HepG2 (cell line): ENCODE measurements around the gene HCFC2. TPM values are rescaled to one million over a fixed set of nuclear protein-coding genes. Genes with fewer than 3 reads are reported as not detected.

Source experiments
- ASH2L ChIP-seq: fragments of 300-600, 200-600 bp; sonication (generic); IDR thresholded peaks from 2 replicates; pipeline ENCODE4 v1.7.0; 2017; ENCODE audit warnings: low read depth, mild to moderate bottlenecking, moderate library complexity, mixed read lengths, low read length; ENCODE audit not compliant: insufficient read length
- MAFK ChIP-seq, 2 experiments: IDR thresholded peaks in 1 of 2; conservative IDR thresholded peaks in 1 of 2; 2 replicates each; pipeline ENCODE4 v1.6.1; 2011; ENCODE audit warnings: improper control_type of control experiment in 2 of 2, low read length in 2 of 2
- MLLT10 ChIP-seq: sonication (generic); formaldehyde crosslinking; IDR thresholded peaks from 2 replicates; pipeline ENCODE4 v1.4.0; 2020; ENCODE audit warnings: missing genetic modification reagents
- NFIC ChIP-seq: IDR thresholded peaks from 2 replicates; pipeline ENCODE4 v1.6.1; 2012; ENCODE audit warnings: mild to moderate bottlenecking, low read length, inconsistent platforms
- PAWR ChIP-seq: sonication (generic); formaldehyde crosslinking; IDR thresholded peaks from 2 replicates; pipeline ENCODE4 v1.4.0; 2020; ENCODE audit warnings: missing genetic modification reagents, mild to moderate bottlenecking, borderline replicate concordance
- TBX2 ChIP-seq: sonication (generic); formaldehyde crosslinking; IDR thresholded peaks from 2 replicates; pipeline ENCODE4 v1.5.0; 2020; ENCODE audit warnings: missing genetic modification reagents, mild to moderate bottlenecking, borderline replicate concordance
- ZBTB38 ChIP-seq: sonication (generic); formaldehyde crosslinking; IDR thresholded peaks from 2 replicates; pipeline ENCODE4 v1.5.1; 2020; ENCODE audit warnings: mild to moderate bottlenecking, missing genetic modification reagents
- ZFP62 ChIP-seq: sonication (generic); formaldehyde crosslinking; IDR thresholded peaks from 2 replicates; pipeline ENCODE4 v1.4.0; 2020; ENCODE audit warnings: missing genetic modification reagents
- ZKSCAN8 ChIP-seq: IDR thresholded peaks from 2 replicates; pipeline ENCODE4 v1.6.1; 2016; ENCODE audit warnings: borderline replicate concordance, missing genetic modification reagents, missing compliant biosample characterization
- ZNF34 ChIP-seq: sonication (generic); formaldehyde crosslinking; IDR thresholded peaks from 2 replicates; pipeline ENCODE4 v1.4.0; 2020; ENCODE audit warnings: mild to moderate bottlenecking, missing genetic modification reagents, borderline replicate concordance
- ZNF552 ChIP-seq: sonication (generic); formaldehyde crosslinking; IDR thresholded peaks from 2 replicates; pipeline ENCODE4 v1.9.0; 2022; ENCODE audit warnings: missing genetic modification reagents, mild to moderate bottlenecking, borderline replicate concordance
- polyA plus RNA-seq, 8 experiments: library from polyadenylated mRNA; depleted of rRNA in 3 of 8; stranded (reverse) in 7 of 8; unstranded in 1 of 8; fragments of >200 nt; fragmentation: Illumina TruSeq in 4 of 8; extraction: Trizol in 4 of 8; gene quantifications; 2 replicates each; pipeline versions ENCODE4 v1.2.1 to v1.2.3, GENCODE V29; 2011 to 2016; ENCODE audit warnings: low read depth in 4 of 8, missing spikeins in 1 of 8, mixed read lengths in 1 of 8; ENCODE audit not compliant: insufficient read depth in 1 of 8
- total RNA-seq, 5 experiments: library from RNA; depleted of rRNA; stranded (reverse); fragments of >200 nt; fragmentation: Illumina TruSeq; extraction: Trizol; gene quantifications; 2 replicates each; pipeline ENCODE4 v1.2.3, GENCODE V29; 2016; ENCODE audit warnings: low read depth in 1 of 5
- TF ChIP-seq, protein P1 (sequence below): sonication (generic); formaldehyde crosslinking; IDR thresholded peaks from 2 replicates; pipeline ENCODE4 v1.4.0; 2020; ENCODE audit warnings: low read depth, mild to moderate bottlenecking, missing genetic modification reagents
- TF ChIP-seq, protein P2 (sequence below): sonication (generic); formaldehyde crosslinking; IDR thresholded peaks from 2 replicates; pipeline ENCODE4 v1.5.1; 2020; ENCODE audit warnings: missing genetic modification reagents, mild to moderate bottlenecking, borderline replicate concordance
- TF ChIP-seq, protein P3 (sequence below): sonication (generic); formaldehyde crosslinking; IDR thresholded peaks from 2 replicates; pipeline ENCODE4 v1.4.0; 2020; ENCODE audit warnings: mild to moderate bottlenecking, missing genetic modification reagents
- TF ChIP-seq, protein P4 (sequence below): sonication (generic); formaldehyde crosslinking; IDR thresholded peaks from 2 replicates; pipeline ENCODE4 v1.5.0; 2020; ENCODE audit warnings: mild to moderate bottlenecking, missing genetic modification reagents, borderline replicate concordance
- TF ChIP-seq, protein P5 (sequence below): sonication (generic); formaldehyde crosslinking; IDR thresholded peaks from 2 replicates; pipeline ENCODE4 v1.4.0; 2020; ENCODE audit warnings: missing genetic modification reagents, borderline replicate concordance
- TF ChIP-seq, protein P6 (sequence below): IDR thresholded peaks from 2 replicates; pipeline ENCODE4 v1.6.1; 2016; ENCODE audit warnings: mild to moderate bottlenecking, missing biosample characterization, missing genetic modification reagents

HCFC2 gene
- total and polyA plus RNA-seq, 2 of the 13 experiments (the other 11 are each of a cell fraction or from before 2014, with no cell fraction given) = 3.7 to 4.9 TPM

DNA sequence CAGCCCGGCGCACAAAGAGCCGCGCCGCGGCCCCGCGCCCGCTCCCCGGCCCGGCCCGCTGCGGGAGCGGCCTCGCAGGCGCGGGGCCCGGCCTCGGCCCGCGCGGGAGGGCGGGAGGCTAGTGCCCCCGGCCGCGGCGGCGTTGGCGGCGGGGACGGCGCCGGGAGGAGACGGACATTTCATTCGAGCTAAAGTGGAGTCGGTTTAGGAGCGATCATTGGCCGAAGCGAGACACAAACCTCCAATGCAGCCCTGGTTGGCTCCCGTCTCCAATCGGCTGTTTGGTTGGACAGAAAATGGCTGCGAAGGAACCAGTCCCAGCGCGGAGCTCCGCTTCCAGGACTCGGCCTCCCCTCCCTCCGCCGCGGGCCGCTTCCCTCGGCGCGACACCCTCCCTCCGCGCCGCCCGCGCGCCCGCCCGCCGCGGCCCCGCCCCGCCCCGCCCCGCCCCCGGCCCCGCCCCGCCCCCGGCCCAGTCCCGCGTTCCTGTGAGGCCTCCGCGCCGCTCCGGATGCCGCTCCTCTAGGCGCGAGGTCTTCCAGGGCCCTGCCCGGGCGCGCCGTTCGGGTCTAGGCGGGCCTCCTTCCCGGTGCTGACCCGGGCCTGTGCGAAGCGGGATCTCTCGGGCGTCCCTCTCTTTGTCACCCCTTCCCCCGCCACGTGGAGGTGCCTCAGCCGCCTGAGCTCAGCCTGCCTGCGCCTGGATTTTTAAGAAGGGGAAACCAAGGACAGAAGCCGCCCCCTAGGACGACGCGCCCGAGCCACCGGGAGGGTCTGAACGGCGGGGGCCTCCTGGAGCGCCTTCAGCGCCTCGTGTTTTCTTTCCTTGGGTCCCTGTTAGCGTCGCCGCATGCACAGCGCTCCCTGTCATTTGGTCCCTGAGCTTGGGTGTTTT is 73.8 kb downstream of the HCFC2 start, which contains the start of gene NFYB (continued):
- TF ChIP-seq MAFK (conservative IDR thresholded peaks at IDR 0.05 in 1 of 2, IDR thresholded peaks at IDR 0.05 in 1 of 2; ENCODE audit: low read length in 2 of 2) = no peak
- TF ChIP-seq, protein P1, sequence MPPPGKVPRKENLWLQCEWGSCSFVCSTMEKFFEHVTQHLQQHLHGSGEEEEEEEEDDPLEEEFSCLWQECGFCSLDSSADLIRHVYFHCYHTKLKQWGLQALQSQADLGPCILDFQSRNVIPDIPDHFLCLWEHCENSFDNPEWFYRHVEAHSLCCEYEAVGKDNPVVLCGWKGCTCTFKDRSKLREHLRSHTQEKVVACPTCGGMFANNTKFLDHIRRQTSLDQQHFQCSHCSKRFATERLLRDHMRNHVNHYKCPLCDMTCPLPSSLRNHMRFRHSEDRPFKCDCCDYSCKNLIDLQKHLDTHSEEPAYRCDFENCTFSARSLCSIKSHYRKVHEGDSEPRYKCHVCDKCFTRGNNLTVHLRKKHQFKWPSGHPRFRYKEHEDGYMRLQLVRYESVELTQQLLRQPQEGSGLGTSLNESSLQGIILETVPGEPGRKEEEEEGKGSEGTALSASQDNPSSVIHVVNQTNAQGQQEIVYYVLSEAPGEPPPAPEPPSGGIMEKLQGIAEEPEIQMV (CRISPR knock-in tag) = no peak
- peak; percentile 60; the same call in 1 of the 2 replicates for TF ChIP-seq TBX2 (CRISPR knock-in tag)
- no peak for TF ChIP-seq ZBTB38
- TF ChIP-seq, protein P2, sequence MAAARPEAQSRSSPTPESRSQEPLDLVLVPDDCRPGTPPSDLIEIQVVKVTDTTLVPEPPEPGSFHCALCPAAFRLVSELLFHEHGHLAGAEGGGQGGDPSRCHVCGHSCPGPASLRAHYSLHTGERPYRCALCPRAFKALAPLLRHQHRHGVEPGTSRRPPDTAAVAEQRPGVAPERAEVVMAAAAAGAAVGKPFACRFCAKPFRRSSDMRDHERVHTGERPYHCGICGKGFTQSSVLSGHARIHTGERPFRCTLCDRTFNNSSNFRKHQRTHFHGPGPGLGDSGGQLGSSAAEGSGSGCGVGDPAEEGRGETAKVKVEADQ (CRISPR knock-in tag) = no peak
- peak; percentile 17 for TF ChIP-seq ASH2L
- no peak for TF ChIP-seq PAWR (CRISPR knock-in tag)
- TF ChIP-seq ZNF34 (CRISPR knock-in tag) = no peak
- no peak for TF ChIP-seq MLLT10
- no peak for TF ChIP-seq NFIC
- TF ChIP-seq, protein P3, sequence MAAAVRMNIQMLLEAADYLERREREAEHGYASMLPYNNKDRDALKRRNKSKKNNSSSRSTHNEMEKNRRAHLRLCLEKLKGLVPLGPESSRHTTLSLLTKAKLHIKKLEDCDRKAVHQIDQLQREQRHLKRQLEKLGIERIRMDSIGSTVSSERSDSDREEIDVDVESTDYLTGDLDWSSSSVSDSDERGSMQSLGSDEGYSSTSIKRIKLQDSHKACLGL (CRISPR knock-in tag) = peak; percentile 88
- no peak for TF ChIP-seq ZKSCAN8 (CRISPR knock-in tag)
- no peak for TF ChIP-seq ZFP62
- peak; percentile 81 for TF ChIP-seq ZNF552 (CRISPR knock-in tag)
- TF ChIP-seq, protein P4, sequence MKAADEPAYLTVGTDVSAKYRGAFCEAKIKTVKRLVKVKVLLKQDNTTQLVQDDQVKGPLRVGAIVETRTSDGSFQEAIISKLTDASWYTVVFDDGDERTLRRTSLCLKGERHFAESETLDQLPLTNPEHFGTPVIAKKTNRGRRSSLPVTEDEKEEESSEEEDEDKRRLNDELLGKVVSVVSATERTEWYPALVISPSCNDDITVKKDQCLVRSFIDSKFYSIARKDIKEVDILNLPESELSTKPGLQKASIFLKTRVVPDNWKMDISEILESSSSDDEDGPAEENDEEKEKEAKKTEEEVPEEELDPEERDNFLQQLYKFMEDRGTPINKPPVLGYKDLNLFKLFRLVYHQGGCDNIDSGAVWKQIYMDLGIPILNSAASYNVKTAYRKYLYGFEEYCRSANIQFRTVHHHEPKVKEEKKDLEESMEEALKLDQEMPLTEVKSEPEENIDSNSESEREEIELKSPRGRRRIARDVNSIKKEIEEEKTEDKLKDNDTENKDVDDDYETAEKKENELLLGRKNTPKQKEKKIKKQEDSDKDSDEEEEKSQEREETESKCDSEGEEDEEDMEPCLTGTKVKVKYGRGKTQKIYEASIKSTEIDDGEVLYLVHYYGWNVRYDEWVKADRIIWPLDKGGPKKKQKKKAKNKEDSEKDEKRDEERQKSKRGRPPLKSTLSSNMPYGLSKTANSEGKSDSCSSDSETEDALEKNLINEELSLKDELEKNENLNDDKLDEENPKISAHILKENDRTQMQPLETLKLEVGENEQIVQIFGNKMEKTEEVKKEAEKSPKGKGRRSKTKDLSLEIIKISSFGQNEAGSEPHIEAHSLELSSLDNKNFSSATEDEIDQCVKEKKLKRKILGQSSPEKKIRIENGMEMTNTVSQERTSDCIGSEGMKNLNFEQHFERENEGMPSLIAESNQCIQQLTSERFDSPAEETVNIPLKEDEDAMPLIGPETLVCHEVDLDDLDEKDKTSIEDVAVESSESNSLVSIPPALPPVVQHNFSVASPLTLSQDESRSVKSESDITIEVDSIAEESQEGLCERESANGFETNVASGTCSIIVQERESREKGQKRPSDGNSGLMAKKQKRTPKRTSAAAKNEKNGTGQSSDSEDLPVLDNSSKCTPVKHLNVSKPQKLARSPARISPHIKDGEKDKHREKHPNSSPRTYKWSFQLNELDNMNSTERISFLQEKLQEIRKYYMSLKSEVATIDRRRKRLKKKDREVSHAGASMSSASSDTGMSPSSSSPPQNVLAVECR = peak; percentile 54; the same call in 1 of the 2 replicates
- TF ChIP-seq, protein P5, sequence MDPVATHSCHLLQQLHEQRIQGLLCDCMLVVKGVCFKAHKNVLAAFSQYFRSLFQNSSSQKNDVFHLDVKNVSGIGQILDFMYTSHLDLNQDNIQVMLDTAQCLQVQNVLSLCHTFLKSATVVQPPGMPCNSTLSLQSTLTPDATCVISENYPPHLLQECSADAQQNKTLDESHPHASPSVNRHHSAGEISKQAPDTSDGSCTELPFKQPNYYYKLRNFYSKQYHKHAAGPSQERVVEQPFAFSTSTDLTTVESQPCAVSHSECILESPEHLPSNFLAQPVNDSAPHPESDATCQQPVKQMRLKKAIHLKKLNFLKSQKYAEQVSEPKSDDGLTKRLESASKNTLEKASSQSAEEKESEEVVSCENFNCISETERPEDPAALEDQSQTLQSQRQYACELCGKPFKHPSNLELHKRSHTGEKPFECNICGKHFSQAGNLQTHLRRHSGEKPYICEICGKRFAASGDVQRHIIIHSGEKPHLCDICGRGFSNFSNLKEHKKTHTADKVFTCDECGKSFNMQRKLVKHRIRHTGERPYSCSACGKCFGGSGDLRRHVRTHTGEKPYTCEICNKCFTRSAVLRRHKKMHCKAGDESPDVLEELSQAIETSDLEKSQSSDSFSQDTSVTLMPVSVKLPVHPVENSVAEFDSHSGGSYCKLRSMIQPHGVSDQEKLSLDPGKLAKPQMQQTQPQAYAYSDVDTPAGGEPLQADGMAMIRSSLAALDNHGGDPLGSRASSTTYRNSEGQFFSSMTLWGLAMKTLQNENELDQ (CRISPR knock-in tag) = no peak
- TF ChIP-seq, protein P6, sequence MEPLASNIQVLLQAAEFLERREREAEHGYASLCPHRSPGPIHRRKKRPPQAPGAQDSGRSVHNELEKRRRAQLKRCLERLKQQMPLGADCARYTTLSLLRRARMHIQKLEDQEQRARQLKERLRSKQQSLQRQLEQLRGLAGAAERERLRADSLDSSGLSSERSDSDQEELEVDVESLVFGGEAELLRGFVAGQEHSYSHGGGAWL (CRISPR knock-in tag) = peak; percentile 92
